Lung (tissue), 12 donors: ENCODE data around the gene DHX35. TPM values are rescaled to one million over a fixed set of nuclear protein-coding genes. Genes with fewer than 3 reads are reported as not detected.
A peak's percentile ranks its signal among the peaks of the same experiment; 100 is the strongest.

Experiments
- ATAC-seq: fragments of 200-7000 bp; cut with Tn5 transposase; one replicate; pipeline ENCODE4 v1.9.1; 2020; ENCODE audit warnings: moderate number of reproducible peaks; ENCODE audit not compliant: insufficient read depth, low FRiP score
- DNase-seq, 3 donors: peaks; one replicate each; pipeline ENCODE4 v3.0.0-alpha.2; 2013 to 2017
- H3K27ac ChIP-seq, 2 donors: one replicate each; pipeline ENCODE4 v1.5.1; 2013; ENCODE audit warnings: mild to moderate bottlenecking in 2 of 2, moderate library complexity in 2 of 2, control low read depth in 1 of 2, inconsistent platforms in 1 of 2, low read depth in 1 of 2, low read length in 1 of 2
- H3K27me3 ChIP-seq, 3 donors: one replicate each; pipeline ENCODE4 v1.5.1; 2013; ENCODE audit warnings: low read length in 2 of 3; ENCODE audit not compliant: control insufficient read depth in 3 of 3, insufficient read depth in 3 of 3
- H3K36me3 ChIP-seq, 4 donors: one replicate each; pipeline ENCODE4 v1.5.1; 2013; ENCODE audit warnings: low read length in 4 of 4, mild to moderate bottlenecking in 1 of 4, moderate library complexity in 1 of 4; ENCODE audit not compliant: control insufficient read depth in 4 of 4, insufficient read depth in 4 of 4
- H3K4me1 ChIP-seq, 5 donors: one replicate each; pipeline ENCODE4 v1.5.1; 2013; ENCODE audit warnings: low read length in 5 of 5, mild to moderate bottlenecking in 2 of 5, moderate library complexity in 1 of 5; ENCODE audit not compliant: control insufficient read depth in 5 of 5, insufficient read depth in 5 of 5
- H3K4me3 ChIP-seq: one replicate; pipeline ENCODE4 v1.5.1; 2013; ENCODE audit warnings: mild to moderate bottlenecking, control low read depth, moderate library complexity
- H3K9ac ChIP-seq, 2 donors: one replicate each; pipeline ENCODE4 v1.5.1; 2013; ENCODE audit warnings: low read length in 2 of 2, control low read depth in 1 of 2; ENCODE audit not compliant: insufficient read depth in 1 of 2
- H3K9me3 ChIP-seq, 4 donors: one replicate each; pipeline ENCODE4 v1.5.1; 2013; ENCODE audit warnings: low read length in 3 of 4, mild to moderate bottlenecking in 1 of 4, moderate library complexity in 1 of 4; ENCODE audit not compliant: control insufficient read depth in 4 of 4, insufficient read depth in 3 of 4
- CTCF ChIP-seq: IDR thresholded peaks from 2 replicates; pipeline ENCODE4 v1.5.1; 2012; ENCODE audit warnings: mild to moderate bottlenecking; ENCODE audit errors: control extremely low read depth, extremely low read depth
- WGBS, 2 donors: extraction: QIAGEN DNeasy Blood & Tissue Kit; methylation state at CpG; one replicate each; pipeline ENCODE4 v1.1.7; 2013; 5-methylcytosine and 5-hydroxymethylcytosine counted together
- polyA plus RNA-seq, 2 donors: library from polyadenylated mRNA; stranded (reverse); fragments of 200-250 nt; gene quantifications; one replicate each; pipeline ENCODE4 v1.2.1, GENCODE V29; 2013
- total RNA-seq, 2 donors: library from RNA; depleted of rRNA in 1 of 2; stranded (reverse); fragments of >200 nt in 1 of 2; gene quantifications; one replicate each; pipeline ENCODE4 v1.2.1, GENCODE V29; 2014 to 2021
- donor health status: control.
- donor health status: control.
- donor health status: Bipolar disorder and iron deficiency.
- donor health status: healthy.
- donor health status: DM: yes; HTN: yes; CAD: no.

The DHX35 gene
- total and polyA plus RNA-seq, 4 donors = 4.4 to 15.5 (median 8.2) TPM

- Histone ChIP-seq H3K9ac (no peak overlapping the region), H3K4me1 (peaks cover 0 to 18% (median 5%) of the 10 kb centered on the region in 5 donors), H3K27me3 (no peaks in the 10 kb centered on the region), H3K9me3 (no peaks in the 10 kb centered on the region), H3K27ac (no peak overlapping the region), H3K36me3 (peaks cover 0 to 5% (median 0%) of the 10 kb centered on the region in 4 donors), H3K4me3 (no peak overlapping the region)
- DNase-seq (no peak), ATAC-seq (no peak)
- 91 to 100% methylated on average over 2 of the region's 2 CpGs for WGBS, 2 donors
- no peak for TF ChIP-seq CTCF
These were observed 37.4 kb upstream of the DHX35 start for GRCh38 chr20:38924718-38925117.

- 1% methylated on average over 70 to 95 of the region's 95 CpGs for WGBS, 2 donors
- Histone ChIP-seq H3K4me1 (peaks cover 0 to 18% (median 5%) of the 10 kb centered on the region in 5 donors), H3K9ac (peak within 1 kb of the TSS in 1 of 2 donors; percentile 62), H3K27me3 (no peaks in the 10 kb centered on the region), H3K27ac (no peak within 1 kb of the TSS), H3K36me3 (no peaks in the 10 kb centered on the region), H3K4me3 (peak within 1 kb of the TSS; percentile 38), H3K9me3 (no peaks in the 10 kb centered on the region)
- ATAC-seq = peak; percentile 93
- peak; percentile 96 to 97 (median 97) for DNase-seq
- no peak for TF ChIP-seq CTCF
These were observed 35.8 kb upstream of the DHX35 start, which contains the start of gene FAM83D for GRCh38 chr20:38926142-38926933. Gene FAM83D, plus strand, starts transcription at chr20:38926417. Its CDS starts 26 bp downstream, at chr20:38926443.

GRCh38 chr20:38926934-38927616 is 35.1 kb upstream of the DHX35 start:
- H3K4me3 ChIP-seq = peak overlapping the region; percentile 38
- peak in 2 of 3 donors; percentile 51 to 63 for DNase-seq

More at GRCh38 chr20:38926934-38927616, 35.1 kb upstream of the DHX35 start:
- peak overlapping the region in 1 of 2 donors; percentile 62 for H3K9ac ChIP-seq
- no peaks in the 10 kb centered on the region for H3K36me3 ChIP-seq
- WGBS, 2 donors = 11 to 13% methylated on average over 27 of the region's 27 CpGs
- ATAC-seq = no peak
- no peaks in the 10 kb centered on the region for H3K9me3 ChIP-seq
- no peak for TF ChIP-seq CTCF
- peaks cover 0 to 18% (median 5%) of the 10 kb centered on the region in 5 donors for H3K4me1 ChIP-seq
- no peaks in the 10 kb centered on the region for H3K27me3 ChIP-seq
- no peak overlapping the region for H3K27ac ChIP-seq
